Endodermal cell (in vitro differentiated cells): ENCODE measurements around the gene DHRS1. TPM values are rescaled to one million over a fixed set of nuclear protein-coding genes. Genes with fewer than 3 reads are reported as not detected.

Experiments
- DNase-seq: peaks from one replicate; pipeline ENCODE4 v3.0.0-alpha.2; 2017
- H3K27ac ChIP-seq: 2 replicates; pipeline ENCODE4 v1.5.1; 2013; ENCODE audit warnings: mild to moderate bottlenecking, low read depth, low read length, moderate library complexity
- H3K27me3 ChIP-seq: 2 replicates; pipeline ENCODE4 v1.6.1; 2013; ENCODE audit warnings: mild to moderate bottlenecking, low read length, moderate library complexity; ENCODE audit not compliant: insufficient read depth, control insufficient read depth, poor library complexity, severe bottlenecking
- H3K36me3 ChIP-seq: 2 replicates; pipeline ENCODE4 v1.7.0; 2013; ENCODE audit warnings: mild to moderate bottlenecking, low read length, moderate library complexity; ENCODE audit not compliant: control insufficient read depth, insufficient read depth
- H3K4me1 ChIP-seq: one replicate; pipeline ENCODE4 v1.7.0; 2013; ENCODE audit warnings: low read length; ENCODE audit not compliant: control insufficient read depth, insufficient read depth
- H3K4me3 ChIP-seq: 2 replicates; pipeline ENCODE4 v1.5.1; 2013; ENCODE audit warnings: mild to moderate bottlenecking, low read length, moderate library complexity
- H3K9ac ChIP-seq: 2 replicates; pipeline ENCODE4 v1.6.1; 2013; ENCODE audit warnings: mild to moderate bottlenecking, low read length, moderate library complexity; ENCODE audit not compliant: poor library complexity, severe bottlenecking; ENCODE audit errors: extremely low read depth
- H3K9me3 ChIP-seq: 2 replicates; pipeline ENCODE4 v1.6.1; 2013; ENCODE audit warnings: mild to moderate bottlenecking, low read length, moderate library complexity; ENCODE audit not compliant: control insufficient read depth
- H3K27ac Mint-ChIP-seq: 2 replicates; pipeline ENCODE4 v1.8.0; 2020; ENCODE audit warnings: mixed read lengths
- H3K27me3 Mint-ChIP-seq: 2 replicates; pipeline ENCODE4 v1.8.0; 2021; ENCODE audit warnings: mild to moderate bottlenecking, mixed read lengths; ENCODE audit not compliant: insufficient read depth
- H3K36me3 Mint-ChIP-seq: 2 replicates; pipeline ENCODE4 v1.8.0; 2020; ENCODE audit warnings: low read depth, mixed read lengths
- H3K4me1 Mint-ChIP-seq: 2 replicates; pipeline ENCODE4 v1.8.0; 2020; ENCODE audit warnings: mixed read lengths
- H3K4me3 Mint-ChIP-seq: 2 replicates; pipeline ENCODE4 v1.8.0; 2020; ENCODE audit warnings: mild to moderate bottlenecking, moderate library complexity, mixed read lengths
- H3K9me3 Mint-ChIP-seq: 2 replicates; pipeline ENCODE4 v1.8.0; 2020; ENCODE audit warnings: mild to moderate bottlenecking, mixed read lengths
- WGBS, 2 experiments: methylation state at CpG; one replicate each; pipeline versions ENCODE4 v1.1.5 to v1.1.7; 2013; ENCODE audit warnings: missing lambda C conversion rate in 2 of 2, mixed read lengths in 1 of 2; ENCODE audit not compliant: insufficient coverage in 1 of 2, insufficient read length in 1 of 2; 5-methylcytosine and 5-hydroxymethylcytosine counted together
- total RNA-seq, 2 donors: library from RNA; stranded (reverse); fragmentation: NEBNext Ultra II Directional in 1 of 2; extraction: Animal tissue kit (Norgen Biotek cat#: 25700) in 1 of 2; gene quantifications; 2 replicates in 1 of 2; 3 replicates in 1 of 2; pipeline ENCODE4 v1.2.1, GENCODE V29; 2021
- TF ChIP-seq, protein P1 (sequence below): fragments of 200-600 bp; sonication (generic); conservative IDR thresholded peaks from 2 replicates; pipeline ENCODE4 v1.5.0; 2021; ENCODE audit warnings: antibody characterized with exemption, mild to moderate bottlenecking

DHRS1 gene
- total RNA-seq, 2 donors from 2014 or later = 21.2 to 22.5 TPM

DNA sequence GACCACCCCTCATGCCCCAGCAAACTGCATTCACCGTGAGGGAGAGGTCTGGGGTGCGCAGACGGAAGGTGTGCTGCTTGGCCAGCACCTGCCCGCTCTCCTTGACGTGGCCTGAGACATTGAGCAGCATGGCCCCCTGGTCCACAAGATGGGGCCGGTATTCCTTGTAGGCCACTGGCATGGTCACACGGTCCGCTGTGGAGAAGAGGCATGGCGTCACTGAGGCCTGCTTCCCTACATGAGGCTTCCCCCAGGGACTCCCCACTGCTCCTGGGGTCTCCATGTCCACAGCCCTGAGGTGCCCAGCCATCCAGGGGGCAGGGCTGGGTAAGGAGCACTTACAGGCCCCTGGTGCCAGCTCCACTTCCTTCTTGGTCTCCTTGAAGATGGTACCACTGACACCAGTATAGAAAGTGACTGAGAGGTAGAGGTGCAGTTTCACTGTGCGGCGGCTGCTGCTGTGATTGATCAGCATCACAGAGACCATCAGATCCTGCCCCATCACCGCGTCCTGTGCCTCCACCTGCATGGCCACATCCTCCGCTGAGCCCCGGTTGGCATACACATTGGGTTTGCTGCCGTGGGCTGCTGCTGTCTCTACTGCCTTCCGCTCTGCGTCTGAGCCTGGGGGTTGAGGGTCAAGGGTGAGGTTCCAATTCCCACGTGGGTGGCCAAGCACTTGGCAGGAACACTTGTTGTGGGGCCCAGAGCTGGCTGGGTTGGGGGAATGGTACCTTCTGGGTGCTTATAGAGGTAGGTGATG lies 44.8 kb downstream of the DHRS1 start:
- Histone ChIP-seq H3K4me1 (no peaks in the 10 kb centered on the region), H3K36me3 (no peaks in the 10 kb centered on the region), H3K27me3 (no peaks in the 10 kb centered on the region), H3K27ac (no peak overlapping the region), H3K9ac (no peak overlapping the region), H3K4me3 (no peak overlapping the region), H3K9me3 (no peaks in the 10 kb centered on the region)
- Mint-ChIP-seq H3K4me1 (no peaks in the 10 kb centered on the region), H3K27ac (no peak overlapping the region), H3K4me3 (no peak overlapping the region), H3K27me3 (no peaks in the 10 kb centered on the region), H3K36me3 (peaks cover 4% of the 10 kb centered on the region), H3K9me3 (no peaks in the 10 kb centered on the region)
- WGBS, 2 experiments = 94 to 100% methylated on average over 9 to 19 of the region's 19 CpGs
- no peak for DNase-seq
- TF ChIP-seq, protein P1, sequence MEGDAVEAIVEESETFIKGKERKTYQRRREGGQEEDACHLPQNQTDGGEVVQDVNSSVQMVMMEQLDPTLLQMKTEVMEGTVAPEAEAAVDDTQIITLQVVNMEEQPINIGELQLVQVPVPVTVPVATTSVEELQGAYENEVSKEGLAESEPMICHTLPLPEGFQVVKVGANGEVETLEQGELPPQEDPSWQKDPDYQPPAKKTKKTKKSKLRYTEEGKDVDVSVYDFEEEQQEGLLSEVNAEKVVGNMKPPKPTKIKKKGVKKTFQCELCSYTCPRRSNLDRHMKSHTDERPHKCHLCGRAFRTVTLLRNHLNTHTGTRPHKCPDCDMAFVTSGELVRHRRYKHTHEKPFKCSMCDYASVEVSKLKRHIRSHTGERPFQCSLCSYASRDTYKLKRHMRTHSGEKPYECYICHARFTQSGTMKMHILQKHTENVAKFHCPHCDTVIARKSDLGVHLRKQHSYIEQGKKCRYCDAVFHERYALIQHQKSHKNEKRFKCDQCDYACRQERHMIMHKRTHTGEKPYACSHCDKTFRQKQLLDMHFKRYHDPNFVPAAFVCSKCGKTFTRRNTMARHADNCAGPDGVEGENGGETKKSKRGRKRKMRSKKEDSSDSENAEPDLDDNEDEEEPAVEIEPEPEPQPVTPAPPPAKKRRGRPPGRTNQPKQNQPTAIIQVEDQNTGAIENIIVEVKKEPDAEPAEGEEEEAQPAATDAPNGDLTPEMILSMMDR = no peak

DNA sequence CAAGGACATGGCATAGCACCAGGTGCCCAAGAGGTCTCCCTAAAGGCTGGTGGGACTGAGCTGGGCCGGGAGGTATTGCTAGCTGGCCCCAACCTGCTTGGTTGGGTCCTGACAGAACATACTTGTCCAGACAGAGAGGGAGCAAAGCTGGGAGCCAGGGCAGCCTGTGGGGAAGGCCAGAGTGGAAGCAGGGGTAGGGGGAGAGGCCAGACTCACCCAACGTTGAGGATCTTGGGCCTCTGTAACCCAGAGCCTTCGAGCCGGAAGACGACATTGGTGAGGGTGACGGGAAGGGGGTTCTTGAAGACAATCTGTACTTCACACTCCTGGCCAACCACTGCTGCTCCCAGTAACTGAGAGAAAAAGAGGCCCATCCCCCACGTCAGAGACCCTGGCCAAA lies 45.6 kb downstream of the DHRS1 start:
- no peak overlapping the region for H3K27ac Mint-ChIP-seq
- H3K4me1 Mint-ChIP-seq = no peaks in the 10 kb centered on the region
- Histone ChIP-seq H3K27me3 (no peaks in the 10 kb centered on the region), H3K27ac (no peak overlapping the region), H3K4me1 (no peaks in the 10 kb centered on the region), H3K9me3 (no peaks in the 10 kb centered on the region), H3K9ac (no peak overlapping the region), H3K4me3 (no peak overlapping the region), H3K36me3 (no peaks in the 10 kb centered on the region)
- no peak for DNase-seq
- no peaks in the 10 kb centered on the region for H3K9me3 Mint-ChIP-seq
- TF ChIP-seq, protein P1 = no peak
- peaks cover 4% of the 10 kb centered on the region for H3K36me3 Mint-ChIP-seq
- no peak overlapping the region for H3K4me3 Mint-ChIP-seq
- 85 to 92% methylated on average over 2 to 7 of the region's 7 CpGs for WGBS, 2 experiments
- H3K27me3 Mint-ChIP-seq = no peaks in the 10 kb centered on the region

DNA sequence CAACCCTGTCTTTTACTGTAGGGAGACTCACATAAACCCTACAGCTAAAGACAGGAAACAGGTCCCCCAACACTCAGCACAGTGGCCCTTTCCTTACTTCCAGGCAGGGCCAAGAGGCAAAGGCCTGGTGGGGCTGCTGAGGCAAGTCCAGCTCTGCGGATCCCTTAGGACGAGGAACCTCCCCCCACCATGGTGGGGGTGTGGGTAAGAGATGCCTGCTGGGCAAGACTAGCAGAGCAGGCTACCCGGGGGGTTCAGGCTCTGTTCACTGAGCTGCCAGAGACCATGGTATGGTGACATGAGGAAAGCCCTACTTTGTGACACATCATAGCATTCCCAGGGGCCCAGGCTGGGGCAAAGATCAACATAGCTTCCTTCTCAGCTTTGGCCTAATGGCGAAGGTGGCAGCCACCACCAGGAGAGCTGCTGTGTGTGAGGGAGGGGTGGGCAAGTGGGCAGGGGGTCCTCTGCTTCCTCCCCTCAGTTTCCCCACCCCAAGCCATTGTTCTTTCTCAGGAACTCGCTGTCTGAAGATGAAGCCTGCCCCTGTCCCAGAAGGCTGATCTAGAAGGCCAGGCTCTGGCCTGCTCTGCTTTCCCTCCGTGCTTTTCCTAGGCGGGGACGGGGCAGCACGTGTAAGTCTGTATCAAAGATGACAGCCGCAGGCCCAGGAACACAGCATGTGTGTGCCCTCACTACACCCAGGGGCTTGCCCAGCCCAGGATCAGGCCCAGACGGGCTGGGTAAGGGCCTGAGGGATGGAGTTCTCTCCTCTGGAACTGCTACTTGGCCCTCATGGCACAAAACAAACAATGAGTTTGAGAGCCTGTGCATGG lies 47.1 kb downstream of the DHRS1 start:
- Histone ChIP-seq H3K9me3 (no peaks in the 10 kb centered on the region), H3K9ac (no peak overlapping the region), H3K36me3 (no peaks in the 10 kb centered on the region), H3K27me3 (no peaks in the 10 kb centered on the region), H3K27ac (no peak overlapping the region), H3K4me3 (no peak overlapping the region), H3K4me1 (no peaks in the 10 kb centered on the region)
- peaks cover 4% of the 10 kb centered on the region for H3K36me3 Mint-ChIP-seq
- H3K4me3 Mint-ChIP-seq = no peak overlapping the region
- no peak overlapping the region for H3K27ac Mint-ChIP-seq
- peaks cover 2% of the 10 kb centered on the region for H3K27me3 Mint-ChIP-seq
- DNase-seq = no peak
- H3K4me1 Mint-ChIP-seq = no peaks in the 10 kb centered on the region
- no peaks in the 10 kb centered on the region for H3K9me3 Mint-ChIP-seq
- 86 to 93% methylated on average over 2 to 11 of the region's 11 CpGs for WGBS, 2 experiments
- TF ChIP-seq, protein P1 = no peak
